Bronchial epithelial cell (primary cell): Measurements from ENCODE around the gene MTCH1. TPM values are rescaled to one million over a fixed set of nuclear protein-coding genes. Genes with fewer than 3 reads are reported as not detected.

Experiments used
- DNase-seq: peaks from one replicate; pipeline ENCODE4 v3.0.0-alpha.2; 2010; ENCODE audit warnings: low read depth
- FAIRE-seq: peaks from 2 replicates; lab custom pipeline; 2011; peaks lifted over from hg19 to GRCh38; lab: Jason Lieb, UNC
- H3K27me3 ChIP-seq: 2 replicates; pipeline ENCODE4 v1.5.1; 2011; ENCODE audit warnings: low read length; ENCODE audit not compliant: control insufficient read depth, insufficient read depth
- H3K36me3 ChIP-seq: 2 replicates; pipeline ENCODE4 v1.5.1; 2011; ENCODE audit warnings: low read length; ENCODE audit not compliant: control insufficient read depth, insufficient read depth
- H3K4me3 ChIP-seq: 2 replicates; pipeline ENCODE4 v1.5.1; 2011; ENCODE audit warnings: mild to moderate bottlenecking, low read depth, low read length, control low read depth
- total RNA-seq: library from RNA; depleted of rRNA; stranded (reverse); fragments of >200 nt; gene quantifications from 2 replicates; pipeline ENCODE4 v1.2.1, GENCODE V29; 2014
- TF ChIP-seq, protein P1 (sequence below): IDR thresholded peaks from 2 replicates; pipeline ENCODE4 v1.5.1; 2011; ENCODE audit warnings: mild to moderate bottlenecking, moderate library complexity, low read length, control low read depth, inconsistent platforms; ENCODE audit not compliant: insufficient read depth, severe bottlenecking

MTCH1 gene
- total RNA-seq, 1 donor from 2014 or later: 156 TPM

DNA sequence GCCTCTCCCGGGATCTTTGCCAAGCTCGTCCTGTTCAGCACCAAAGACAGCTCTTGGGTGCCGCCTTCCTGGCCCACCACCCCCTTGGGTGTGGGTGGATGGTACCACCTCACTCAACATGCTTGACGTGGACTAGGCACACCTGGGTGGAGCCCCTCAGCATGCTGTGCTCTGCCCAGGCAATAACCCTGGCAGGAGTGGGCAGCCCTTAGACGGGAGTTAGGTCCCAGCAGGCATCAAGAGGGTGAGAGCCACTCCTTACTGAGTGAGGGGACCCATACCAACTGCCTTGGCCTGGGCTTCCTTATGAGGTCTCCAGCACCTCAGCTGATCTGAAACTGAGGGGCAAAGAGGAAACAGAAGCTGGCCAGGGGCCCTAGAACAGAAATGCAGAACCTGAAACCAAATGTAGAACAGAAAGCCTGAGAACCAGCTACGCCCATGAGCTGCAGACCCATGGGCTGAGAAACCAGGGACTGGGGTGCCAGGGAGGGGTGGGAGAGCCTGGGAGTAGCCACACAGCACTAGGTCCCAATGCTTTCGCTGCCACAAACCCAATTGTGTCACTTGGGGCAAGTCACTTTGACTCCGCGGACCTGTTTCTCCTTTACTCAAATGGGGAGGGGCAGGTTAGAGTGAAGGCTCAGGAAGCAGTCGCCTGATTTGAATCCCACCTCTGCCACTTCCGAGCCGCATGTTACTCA, 21.5 kb upstream of the MTCH1 start:
- peaks cover 1% of the 10 kb centered on the region for H3K27me3 ChIP-seq
- TF ChIP-seq, protein P1, sequence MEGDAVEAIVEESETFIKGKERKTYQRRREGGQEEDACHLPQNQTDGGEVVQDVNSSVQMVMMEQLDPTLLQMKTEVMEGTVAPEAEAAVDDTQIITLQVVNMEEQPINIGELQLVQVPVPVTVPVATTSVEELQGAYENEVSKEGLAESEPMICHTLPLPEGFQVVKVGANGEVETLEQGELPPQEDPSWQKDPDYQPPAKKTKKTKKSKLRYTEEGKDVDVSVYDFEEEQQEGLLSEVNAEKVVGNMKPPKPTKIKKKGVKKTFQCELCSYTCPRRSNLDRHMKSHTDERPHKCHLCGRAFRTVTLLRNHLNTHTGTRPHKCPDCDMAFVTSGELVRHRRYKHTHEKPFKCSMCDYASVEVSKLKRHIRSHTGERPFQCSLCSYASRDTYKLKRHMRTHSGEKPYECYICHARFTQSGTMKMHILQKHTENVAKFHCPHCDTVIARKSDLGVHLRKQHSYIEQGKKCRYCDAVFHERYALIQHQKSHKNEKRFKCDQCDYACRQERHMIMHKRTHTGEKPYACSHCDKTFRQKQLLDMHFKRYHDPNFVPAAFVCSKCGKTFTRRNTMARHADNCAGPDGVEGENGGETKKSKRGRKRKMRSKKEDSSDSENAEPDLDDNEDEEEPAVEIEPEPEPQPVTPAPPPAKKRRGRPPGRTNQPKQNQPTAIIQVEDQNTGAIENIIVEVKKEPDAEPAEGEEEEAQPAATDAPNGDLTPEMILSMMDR: no peak
- H3K4me3 ChIP-seq: no peak overlapping the region
- no peak for DNase-seq
- H3K36me3 ChIP-seq: no peaks in the 10 kb centered on the region
- no peak for FAIRE-seq

DNA sequence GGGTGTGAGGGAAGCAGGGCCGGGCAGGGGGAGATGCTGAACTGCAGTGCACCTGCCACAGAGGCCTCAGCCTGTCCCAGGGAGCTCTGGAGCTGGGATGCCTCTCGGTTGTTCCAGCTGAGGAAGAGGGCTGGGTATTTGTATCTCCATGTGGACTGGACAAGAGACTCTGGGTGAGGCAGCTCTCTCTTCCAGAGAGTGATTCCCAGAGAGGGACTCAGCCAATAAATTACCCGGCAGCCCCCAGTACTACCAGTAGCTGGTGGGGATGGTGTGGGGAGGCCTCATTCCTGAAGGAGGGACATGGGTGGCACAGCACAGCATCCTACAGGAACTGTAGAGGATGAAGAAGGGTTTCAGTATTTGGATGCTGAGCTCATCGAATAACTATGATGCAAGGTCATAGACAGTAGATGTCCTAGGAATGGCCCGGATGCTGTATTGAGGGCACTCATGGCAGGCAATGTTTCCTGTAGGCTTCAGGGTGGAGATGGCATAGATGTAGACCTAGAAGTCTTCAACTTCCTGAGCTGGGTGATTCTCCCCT, 20.9 kb upstream of the MTCH1 start:
- FAIRE-seq: no peak
- no peak overlapping the region for H3K4me3 ChIP-seq

DNA sequence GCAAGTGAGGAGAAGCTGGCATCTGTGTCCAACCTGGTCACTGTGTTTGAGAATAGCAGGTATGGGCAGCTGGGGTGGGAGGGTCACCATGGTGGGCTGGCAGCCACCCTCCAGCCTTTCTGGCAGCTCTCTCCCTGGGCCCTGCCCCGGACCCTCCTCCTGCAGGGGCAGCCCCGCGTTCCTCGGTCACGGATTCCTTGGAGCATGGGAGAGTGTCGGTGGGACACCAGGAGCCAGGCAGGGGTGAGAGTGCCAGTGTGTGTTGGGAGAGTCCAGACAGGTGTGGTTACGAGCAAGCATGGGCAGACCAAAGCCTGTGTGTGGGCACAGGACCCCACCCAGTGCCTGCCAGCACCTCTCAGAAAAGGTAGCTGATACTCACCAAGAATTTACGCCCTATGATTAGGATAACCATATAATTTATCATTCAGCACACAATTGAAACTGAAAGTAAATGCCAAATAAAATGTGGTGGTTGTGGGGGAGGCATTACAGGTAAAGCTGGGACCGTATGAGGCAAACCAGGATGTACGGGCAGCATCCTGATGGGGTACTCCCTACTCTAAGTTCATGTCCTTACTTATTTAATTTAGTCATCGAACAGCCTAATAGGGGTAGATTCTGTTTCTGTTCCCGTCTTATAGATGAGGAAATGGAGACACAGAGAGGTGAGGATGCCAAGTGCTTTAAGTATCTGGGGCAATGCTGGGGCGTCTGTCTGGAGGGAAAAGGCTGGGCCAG, 20.0 kb upstream of the MTCH1 start:
- TF ChIP-seq, protein P1: no peak
- H3K4me3 ChIP-seq: no peak overlapping the region

More for the DNA sequence above, 20.9 kb upstream of the MTCH1 start:
- TF ChIP-seq, protein P1: no peak
- H3K36me3 ChIP-seq: no peaks in the 10 kb centered on the region
- H3K27me3 ChIP-seq: peaks cover 3% of the 10 kb centered on the region
- DNase-seq: no peak

DNA sequence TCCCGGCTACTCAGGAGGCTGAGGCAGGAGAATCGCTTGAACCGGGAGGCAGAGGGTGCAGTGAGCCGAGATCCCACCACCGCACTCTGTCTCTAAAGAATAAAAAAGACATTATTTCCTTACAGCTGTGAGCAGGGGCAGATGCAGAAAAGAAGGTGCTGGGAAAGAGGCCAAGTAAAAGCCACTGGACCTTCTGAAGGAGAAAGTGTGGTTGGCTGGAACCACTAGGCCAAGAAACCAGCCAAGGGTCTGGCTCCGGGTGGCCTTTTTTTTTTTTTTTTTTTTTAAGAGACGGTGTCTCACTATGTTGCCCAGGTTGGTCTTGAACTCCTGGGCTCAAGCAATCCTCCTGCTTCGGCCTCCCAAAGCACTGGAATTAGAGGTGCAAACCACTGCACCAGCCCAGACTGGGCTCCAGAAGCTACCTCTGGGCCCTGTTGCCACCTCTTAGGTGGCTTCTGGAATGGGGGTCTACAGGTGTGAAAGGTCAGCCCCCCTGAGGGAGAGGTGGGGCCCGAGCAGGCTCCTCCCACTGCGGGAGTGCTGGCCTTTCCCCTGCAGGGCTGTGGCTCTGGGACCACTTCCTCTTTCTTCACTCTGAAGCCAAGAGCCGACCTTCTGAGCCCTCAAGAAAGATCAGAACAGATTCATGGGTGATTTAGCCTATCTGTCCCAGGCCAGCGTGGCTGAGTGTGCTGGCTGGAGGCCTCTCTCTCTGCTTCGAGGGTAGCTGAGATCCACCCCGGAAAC, 19.2 kb upstream of the MTCH1 start, which contains the start of gene FGD2:
FGD2 (plus strand) TSS at position 595 of the 750 bp plus-strand sequence. CDS start 163 bp downstream, outside the sequence.
- Histone ChIP-seq H3K36me3 (no peaks in the 10 kb centered on the region), H3K27me3 (peaks cover 3% of the 10 kb centered on the region), H3K4me3 (no peak within 1 kb of the TSS)
- TF ChIP-seq, protein P1: no peak
- DNase-seq: no peak
- FAIRE-seq: no peak

More for the DNA sequence above, 20.0 kb upstream of the MTCH1 start:
- Histone ChIP-seq H3K27me3 (peaks cover 3% of the 10 kb centered on the region), H3K36me3 (no peaks in the 10 kb centered on the region)
- DNase-seq: no peak
- FAIRE-seq: no peak

DNA sequence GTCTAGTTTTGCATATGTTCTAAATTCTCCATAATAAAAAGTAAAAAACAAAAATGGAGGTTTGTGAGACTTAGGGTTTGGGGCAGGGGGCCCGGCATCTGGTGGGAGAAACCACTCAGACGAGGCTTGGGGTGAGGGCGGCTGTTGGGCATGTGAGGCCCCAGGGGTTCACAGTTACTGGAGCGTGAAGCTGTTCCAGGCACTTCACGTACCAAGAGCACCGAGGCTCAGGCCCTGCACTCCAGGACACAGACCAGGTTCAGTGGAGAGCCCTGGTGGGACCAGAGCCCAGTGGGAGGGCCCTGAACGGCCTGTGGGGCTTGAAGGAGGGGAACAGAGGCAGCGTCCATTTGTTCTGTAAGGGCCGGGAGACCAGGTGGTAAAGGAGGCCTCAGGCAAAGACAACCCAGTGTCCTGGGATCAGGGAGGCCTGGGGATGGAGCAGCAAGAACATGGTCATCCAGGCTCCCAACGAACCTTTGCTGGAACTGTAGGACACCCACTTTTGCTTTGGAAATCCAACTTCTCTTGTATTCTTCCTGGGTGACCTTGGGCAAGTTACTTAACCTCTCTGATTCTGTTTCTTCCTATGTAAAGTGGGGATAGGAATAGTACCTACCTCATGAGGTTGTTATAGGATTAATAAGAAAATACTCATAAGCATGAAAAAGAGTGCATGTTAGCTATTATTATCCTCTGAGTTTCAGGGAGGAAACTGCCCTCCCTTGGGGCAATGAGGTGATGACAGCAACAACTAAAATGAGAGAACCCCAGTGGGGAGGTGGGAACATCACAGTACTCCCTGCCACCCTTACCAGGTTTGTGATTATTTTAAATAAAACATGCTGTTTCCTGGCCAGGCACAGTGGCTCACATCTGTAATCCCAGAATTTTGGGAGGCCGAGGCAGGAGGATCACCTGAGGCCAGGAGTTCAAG, 18.3 kb upstream of the MTCH1 start:
- TF ChIP-seq, protein P1: no peak
- H3K4me3 ChIP-seq: no peak overlapping the region
- DNase-seq (no peak), FAIRE-seq (no peak)
- H3K36me3 ChIP-seq: no peaks in the 10 kb centered on the region
- H3K27me3 ChIP-seq: peaks cover 3% of the 10 kb centered on the region
